WTC11 (cell line): ENCODE results near the gene PBX3. TPM values are rescaled to one million over a fixed set of nuclear protein-coding genes. Genes with fewer than 3 reads are reported as not detected.

Experiments used
- ATAC-seq: fragments of 200-7000 bp; cut with Tn5 transposase; 2 replicates; pipeline ENCODE4 v1.10.0; 2021; ENCODE audit warnings: mild to moderate bottlenecking, moderate library complexity
- CTCF ChIA-PET: fragments of 300-600 bp; sonication (Branson Sonifier 250); formaldehyde crosslinking; loops from one replicate; lab custom pipeline; 2021; ENCODE audit warnings: antibody characterized with exemption; lab: Charles Lee
- POLR2A ChIA-PET: fragments of 350-600 bp; sonication (Branson Sonifier 250); formaldehyde crosslinking; loops from one replicate; lab custom pipeline; 2021; ENCODE audit warnings: antibody characterized with exemption; lab: Charles Lee
- DNase-seq: peaks from one replicate; pipeline ENCODE4 v3.0.0; 2021; ENCODE audit warnings: low spot score
- H3K27ac Mint-ChIP-seq: 2 replicates; pipeline ENCODE4 v1.8.0; 2021; ENCODE audit warnings: mixed read lengths
- H3K27me3 Mint-ChIP-seq: 2 replicates; pipeline ENCODE4 v1.8.0; 2021; ENCODE audit warnings: low read depth, mild to moderate bottlenecking, moderate library complexity, mixed read lengths
- H3K36me3 Mint-ChIP-seq: 2 replicates; pipeline ENCODE4 v1.8.0; 2021; ENCODE audit warnings: mixed read lengths
- H3K4me1 Mint-ChIP-seq: 2 replicates; pipeline ENCODE4 v1.8.0; 2022; ENCODE audit warnings: mixed read lengths
- H3K4me3 Mint-ChIP-seq: 2 replicates; pipeline ENCODE4 v1.8.0; 2021; ENCODE audit warnings: mild to moderate bottlenecking, moderate library complexity, mixed read lengths
- H3K9me3 Mint-ChIP-seq: 2 replicates; pipeline ENCODE4 v1.8.0; 2021; ENCODE audit warnings: mixed read lengths
- CBFB ChIP-seq: sonication (generic); formaldehyde crosslinking; IDR thresholded peaks from 2 replicates; pipeline ENCODE4 v1.8.1; 2022; ENCODE audit warnings: mild to moderate bottlenecking, low read depth, missing genetic modification reagents
- CREM ChIP-seq: sonication (generic); formaldehyde crosslinking; IDR thresholded peaks from 2 replicates; pipeline ENCODE4 v1.8.1; 2022; ENCODE audit warnings: mild to moderate bottlenecking, missing genetic modification reagents, moderate library complexity
- EMX1 ChIP-seq: fragments of 250-450 bp; sonication (Bioruptor Pico); IDR thresholded peaks from 2 replicates; pipeline ENCODE4 v1.8.0; 2021; ENCODE audit warnings: mild to moderate bottlenecking
- GRHL2 ChIP-seq: fragments of 250-450 bp; sonication (Bioruptor Pico); IDR thresholded peaks from 2 replicates; pipeline ENCODE4 v1.8.0; 2022; ENCODE audit warnings: mild to moderate bottlenecking, moderate library complexity; ENCODE audit not compliant: insufficient replicate concordance, severe bottlenecking
- MXD4 ChIP-seq: fragments of 250-450 bp; sonication (Bioruptor Pico); IDR thresholded peaks from 2 replicates; pipeline ENCODE4 v1.8.0; 2021; ENCODE audit warnings: mild to moderate bottlenecking, moderate library complexity, borderline replicate concordance
- NFATC4 ChIP-seq: fragments of 250-450 bp; sonication (Bioruptor Pico); IDR thresholded peaks from 2 replicates; pipeline ENCODE4 v1.9.0; 2021; ENCODE audit warnings: mild to moderate bottlenecking
- NFE2L1 ChIP-seq: sonication (generic); formaldehyde crosslinking; IDR thresholded peaks from 2 replicates; pipeline ENCODE4 v1.8.1; 2023; ENCODE audit warnings: missing genetic modification reagents
- OVOL2 ChIP-seq: fragments of 250-450 bp; sonication (Bioruptor Pico); IDR thresholded peaks from 2 replicates; pipeline ENCODE4 v1.9.0; 2021; ENCODE audit warnings: mild to moderate bottlenecking, borderline replicate concordance
- PREB ChIP-seq: sonication (generic); formaldehyde crosslinking; IDR thresholded peaks from 2 replicates; pipeline ENCODE4 v1.8.1; 2022; ENCODE audit warnings: mild to moderate bottlenecking, missing genetic modification reagents, moderate library complexity, borderline replicate concordance
- PRRX2 ChIP-seq: fragments of 250-450 bp; sonication (Bioruptor Pico); IDR thresholded peaks from 2 replicates; pipeline ENCODE4 v1.8.0; 2021; ENCODE audit warnings: mild to moderate bottlenecking
- SMAD4 ChIP-seq: sonication (generic); formaldehyde crosslinking; IDR thresholded peaks from 2 replicates; pipeline ENCODE4 v1.8.0; 2022; ENCODE audit warnings: mild to moderate bottlenecking, missing genetic modification reagents
- SP1 ChIP-seq: sonication (generic); formaldehyde crosslinking; conservative IDR thresholded peaks from 2 replicates; pipeline ENCODE4 v1.8.1; 2022; ENCODE audit warnings: missing genetic modification reagents
- TEAD1 ChIP-seq: sonication (generic); formaldehyde crosslinking; IDR thresholded peaks from 2 replicates; pipeline ENCODE4 v1.8.0; 2022; ENCODE audit warnings: mild to moderate bottlenecking, missing genetic modification reagents
- TP53 ChIP-seq: sonication (generic); formaldehyde crosslinking; IDR thresholded peaks from 2 replicates; pipeline ENCODE4 v1.8.1; 2023; ENCODE audit warnings: mild to moderate bottlenecking, missing genetic modification reagents
- USF2 ChIP-seq: sonication (generic); formaldehyde crosslinking; IDR thresholded peaks from 2 replicates; pipeline ENCODE4 v1.8.1; 2023; ENCODE audit warnings: mild to moderate bottlenecking, missing genetic modification reagents, moderate library complexity
- ZBTB21 ChIP-seq: sonication (generic); formaldehyde crosslinking; IDR thresholded peaks from 2 replicates; pipeline ENCODE4 v1.8.1; 2023; ENCODE audit warnings: mild to moderate bottlenecking, missing genetic modification reagents, borderline replicate concordance
- ZNF423 ChIP-seq: fragments of 250-450 bp; sonication (Bioruptor Pico); IDR thresholded peaks from 2 replicates; pipeline ENCODE4 v2.1.2; 2022; ENCODE audit warnings: mild to moderate bottlenecking, moderate library complexity
- ZNF671 ChIP-seq: fragments of 250-450 bp; sonication (Bioruptor Pico); IDR thresholded peaks from 2 replicates; pipeline ENCODE4 v1.8.0; 2021; ENCODE audit warnings: mild to moderate bottlenecking
- ZSCAN18 ChIP-seq: fragments of 250-450 bp; sonication (Bioruptor Pico); IDR thresholded peaks from 2 replicates; pipeline ENCODE4 v2.1.2; 2022; ENCODE audit warnings: mild to moderate bottlenecking, moderate library complexity
- total RNA-seq: library from RNA; stranded (reverse); gene quantifications from 3 replicates; pipeline ENCODE4 v1.2.3, GENCODE V29; 2021
- TF ChIP-seq, protein P1 (sequence below): sonication (generic); formaldehyde crosslinking; IDR thresholded peaks from 2 replicates; pipeline ENCODE4 v1.8.1; 2023; ENCODE audit warnings: mild to moderate bottlenecking, missing genetic modification reagents
- TF ChIP-seq, protein P2 (sequence below): sonication (generic); formaldehyde crosslinking; conservative IDR thresholded peaks from 2 replicates; pipeline ENCODE4 v1.8.1; 2023; ENCODE audit warnings: mild to moderate bottlenecking, low read depth, missing genetic modification reagents, moderate library complexity
- TF ChIP-seq, protein P3 (sequence below): sonication (generic); formaldehyde crosslinking; conservative IDR thresholded peaks from 2 replicates; pipeline ENCODE4 v1.8.1; 2022; ENCODE audit warnings: mild to moderate bottlenecking, missing genetic modification reagents
- TF ChIP-seq, protein P4 (sequence below): sonication (generic); formaldehyde crosslinking; IDR thresholded peaks from 2 replicates; pipeline ENCODE4 v1.8.0; 2022; ENCODE audit warnings: mild to moderate bottlenecking, missing genetic modification reagents

Gene PBX3
- total RNA-seq, 1 experiment from 2014 or later: 48.5 TPM

DNA sequence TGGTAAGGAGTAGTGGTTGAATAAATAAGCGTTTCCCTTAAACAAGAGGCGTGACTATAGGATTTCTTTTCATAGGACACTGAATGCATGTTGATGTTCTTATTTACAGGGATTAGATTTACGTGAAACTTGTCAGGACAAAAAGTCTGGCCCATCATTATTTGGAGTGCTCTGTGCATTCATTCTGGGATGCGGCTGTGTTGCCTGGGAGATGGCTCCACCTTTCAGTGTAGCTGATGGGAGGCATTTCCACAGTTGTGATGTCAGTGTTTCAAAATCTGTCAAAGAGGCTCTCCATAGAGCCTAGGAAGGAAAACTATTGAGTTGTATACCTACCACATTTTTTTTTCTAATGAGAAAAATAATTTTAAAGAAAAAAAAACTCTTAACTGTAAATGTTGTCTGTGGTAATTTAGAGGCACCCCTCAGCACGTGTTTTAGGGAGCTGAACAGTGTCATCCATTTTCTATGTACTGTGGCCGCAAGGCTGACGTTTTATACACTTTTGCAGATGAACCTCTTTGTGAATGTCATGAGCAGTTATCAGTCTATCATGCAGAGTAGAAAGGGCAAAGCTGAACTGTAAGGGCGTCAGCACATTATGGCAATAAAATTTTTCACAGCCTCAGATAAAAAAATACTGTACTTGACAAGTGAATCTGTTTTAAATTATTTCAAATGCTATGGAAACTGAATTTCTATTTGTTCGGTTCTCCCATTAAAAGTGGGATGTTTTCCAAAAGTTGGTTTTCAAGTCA lies 202.7 kb downstream of the PBX3 start:
- Mint-ChIP-seq H3K4me1 (peaks cover 40% of the 10 kb centered on the region), H3K27ac (peak overlapping the region; percentile 92; the same call in 1 of the 2 replicates), H3K9me3 (peaks cover 19% of the 10 kb centered on the region), H3K4me3 (no peak overlapping the region), H3K36me3 (peaks cover 20% of the 10 kb centered on the region), H3K27me3 (no peaks in the 10 kb centered on the region)
- TF ChIP-seq OVOL2 (CRISPR knock-in tag) (no peak), SMAD4 (CRISPR knock-in tag) (no peak)
- TF ChIP-seq, protein P1, sequence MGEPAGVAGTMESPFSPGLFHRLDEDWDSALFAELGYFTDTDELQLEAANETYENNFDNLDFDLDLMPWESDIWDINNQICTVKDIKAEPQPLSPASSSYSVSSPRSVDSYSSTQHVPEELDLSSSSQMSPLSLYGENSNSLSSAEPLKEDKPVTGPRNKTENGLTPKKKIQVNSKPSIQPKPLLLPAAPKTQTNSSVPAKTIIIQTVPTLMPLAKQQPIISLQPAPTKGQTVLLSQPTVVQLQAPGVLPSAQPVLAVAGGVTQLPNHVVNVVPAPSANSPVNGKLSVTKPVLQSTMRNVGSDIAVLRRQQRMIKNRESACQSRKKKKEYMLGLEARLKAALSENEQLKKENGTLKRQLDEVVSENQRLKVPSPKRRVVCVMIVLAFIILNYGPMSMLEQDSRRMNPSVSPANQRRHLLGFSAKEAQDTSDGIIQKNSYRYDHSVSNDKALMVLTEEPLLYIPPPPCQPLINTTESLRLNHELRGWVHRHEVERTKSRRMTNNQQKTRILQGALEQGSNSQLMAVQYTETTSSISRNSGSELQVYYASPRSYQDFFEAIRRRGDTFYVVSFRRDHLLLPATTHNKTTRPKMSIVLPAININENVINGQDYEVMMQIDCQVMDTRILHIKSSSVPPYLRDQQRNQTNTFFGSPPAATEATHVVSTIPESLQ (CRISPR knock-in tag): no peak
- POLR2A ChIA-PET: no interaction called here
- no peak for ATAC-seq
- CTCF ChIA-PET: interaction anchor here (0.6 to 0.8 kb wide), 2 partner anchors 11 to 83 kb away, joined by 3 read pairs; no protein-coding TSS in a partner anchor
- no peak for DNase-seq

GRCh38 chr9:125950880-125951471 lies 203.8 kb downstream of the PBX3 start:
- H3K9me3 Mint-ChIP-seq: peaks cover 11% of the 10 kb centered on the region
- H3K4me3 Mint-ChIP-seq: peak overlapping the region; percentile 13; the same call in 1 of the 2 replicates
- H3K4me1 Mint-ChIP-seq: peaks cover 51% of the 10 kb centered on the region
- H3K27me3 Mint-ChIP-seq: no peaks in the 10 kb centered on the region
- CTCF ChIA-PET: interaction anchor here (0.6 to 1.3 kb wide), 3 partner anchors 9 to 84 kb away, joined by 3 to 6 read pairs (median 3); no protein-coding TSS in a partner anchor
- ATAC-seq: peak; percentile 96
- peak overlapping the region; percentile 99 for H3K27ac Mint-ChIP-seq
- DNase-seq: peak; percentile 73
- peaks cover 11% of the 10 kb centered on the region for H3K36me3 Mint-ChIP-seq
- POLR2A ChIA-PET: interaction anchor here (0.6 kb wide), 1 partner anchor 604 kb away, joined by 5 read pairs; no protein-coding TSS in a partner anchor
- TF ChIP-seq TEAD1 (CRISPR knock-in tag) (peak; percentile 85; the same call in 1 of the 2 replicates), ZSCAN18 (CRISPR knock-in tag) (peak; percentile 75; the same call in 1 of the 2 replicates), CBFB (CRISPR knock-in tag) (no peak), ZNF423 (CRISPR knock-in tag) (no peak; the same call in 1 of the 2 replicates), EMX1 (CRISPR knock-in tag) (no peak), TP53 (CRISPR knock-in tag) (no peak), SP1 (peak; percentile 36; the same call in 1 of the 2 replicates), USF2 (CRISPR knock-in tag) (no peak), NFE2L1 (CRISPR knock-in tag) (no peak), ZNF671 (no peak), MXD4 (CRISPR knock-in tag) (no peak), CREM (no peak), NFATC4 (CRISPR knock-in tag) (no peak), GRHL2 (CRISPR knock-in tag) (no peak), PRRX2 (CRISPR knock-in tag) (0 out of 2 replicates have a peak, but pooled peaks have one; percentile 68), ZBTB21 (CRISPR knock-in tag) (no peak), PREB (CRISPR knock-in tag) (no peak)
- TF ChIP-seq, protein P2, sequence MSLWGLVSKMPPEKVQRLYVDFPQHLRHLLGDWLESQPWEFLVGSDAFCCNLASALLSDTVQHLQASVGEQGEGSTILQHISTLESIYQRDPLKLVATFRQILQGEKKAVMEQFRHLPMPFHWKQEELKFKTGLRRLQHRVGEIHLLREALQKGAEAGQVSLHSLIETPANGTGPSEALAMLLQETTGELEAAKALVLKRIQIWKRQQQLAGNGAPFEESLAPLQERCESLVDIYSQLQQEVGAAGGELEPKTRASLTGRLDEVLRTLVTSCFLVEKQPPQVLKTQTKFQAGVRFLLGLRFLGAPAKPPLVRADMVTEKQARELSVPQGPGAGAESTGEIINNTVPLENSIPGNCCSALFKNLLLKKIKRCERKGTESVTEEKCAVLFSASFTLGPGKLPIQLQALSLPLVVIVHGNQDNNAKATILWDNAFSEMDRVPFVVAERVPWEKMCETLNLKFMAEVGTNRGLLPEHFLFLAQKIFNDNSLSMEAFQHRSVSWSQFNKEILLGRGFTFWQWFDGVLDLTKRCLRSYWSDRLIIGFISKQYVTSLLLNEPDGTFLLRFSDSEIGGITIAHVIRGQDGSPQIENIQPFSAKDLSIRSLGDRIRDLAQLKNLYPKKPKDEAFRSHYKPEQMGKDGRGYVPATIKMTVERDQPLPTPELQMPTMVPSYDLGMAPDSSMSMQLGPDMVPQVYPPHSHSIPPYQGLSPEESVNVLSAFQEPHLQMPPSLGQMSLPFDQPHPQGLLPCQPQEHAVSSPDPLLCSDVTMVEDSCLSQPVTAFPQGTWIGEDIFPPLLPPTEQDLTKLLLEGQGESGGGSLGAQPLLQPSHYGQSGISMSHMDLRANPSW (CRISPR knock-in tag): no peak
- TF ChIP-seq, protein P3, sequence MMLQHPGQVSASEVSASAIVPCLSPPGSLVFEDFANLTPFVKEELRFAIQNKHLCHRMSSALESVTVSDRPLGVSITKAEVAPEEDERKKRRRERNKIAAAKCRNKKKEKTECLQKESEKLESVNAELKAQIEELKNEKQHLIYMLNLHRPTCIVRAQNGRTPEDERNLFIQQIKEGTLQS (CRISPR knock-in tag): no peak
- TF ChIP-seq, protein P4, sequence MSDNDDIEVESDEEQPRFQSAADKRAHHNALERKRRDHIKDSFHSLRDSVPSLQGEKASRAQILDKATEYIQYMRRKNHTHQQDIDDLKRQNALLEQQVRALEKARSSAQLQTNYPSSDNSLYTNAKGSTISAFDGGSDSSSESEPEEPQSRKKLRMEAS (CRISPR knock-in tag): peak; percentile 42; the same call in 1 of the 2 replicates
